Retinal pigment epithelial cell (primary cell): Measurements from ENCODE around the gene CNP.

ENCODE experiments used
- DNase-seq: peaks from one replicate; pipeline ENCODE4 v3.0.0-alpha.2; 2010; ENCODE audit warnings: low read depth
- H3K4me3 ChIP-seq: 2 replicates; pipeline ENCODE4 v1.5.1; 2011; ENCODE audit warnings: mild to moderate bottlenecking, low read length, control low read depth, moderate library complexity
- CTCF ChIP-seq: conservative IDR thresholded peaks from 2 replicates; pipeline ENCODE4 v1.5.1; 2011; ENCODE audit warnings: low read depth, low read length, control low read depth, inconsistent platforms

CNP gene

DNA sequence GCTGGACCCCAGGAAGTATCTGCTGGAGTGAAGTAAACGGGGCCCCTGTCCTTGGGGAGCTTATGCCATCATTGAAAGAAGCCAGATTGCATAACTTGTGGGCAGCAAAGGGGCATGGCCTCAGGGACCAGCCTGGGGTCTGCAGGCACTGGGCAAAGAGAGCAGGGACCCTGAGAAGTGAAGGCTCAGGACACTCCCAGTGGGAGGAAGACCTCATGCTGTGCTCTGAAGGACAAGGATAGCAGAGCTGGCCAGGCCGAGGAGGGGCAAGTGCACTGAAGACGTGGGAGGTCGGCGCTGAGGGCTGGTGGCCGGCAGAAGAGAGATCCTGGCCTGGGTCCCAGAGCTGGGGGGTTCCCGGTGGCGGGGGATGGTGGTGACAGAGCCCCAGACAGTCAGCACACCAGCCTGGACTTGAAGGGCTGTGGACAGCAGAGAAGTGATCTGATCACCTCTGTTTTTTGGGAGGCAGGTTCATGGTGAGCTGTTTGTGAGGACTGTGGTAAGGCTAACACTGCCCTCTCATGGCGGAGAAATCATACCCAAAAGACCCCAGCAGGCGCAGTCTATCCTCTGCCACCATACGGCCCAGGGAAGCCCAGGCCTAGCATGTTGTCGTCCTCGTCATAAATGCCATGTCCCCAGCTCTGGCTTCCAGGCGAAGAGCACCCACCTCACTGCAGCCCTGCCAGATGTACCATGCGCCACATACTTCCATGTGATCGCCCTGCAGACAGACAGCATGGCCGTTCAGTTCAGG is 7.1 kb upstream of the CNP start:
- TF ChIP-seq CTCF: peak; percentile 50
- no peak overlapping the region for H3K4me3 ChIP-seq
- DNase-seq: no peak

GRCh38 chr17:41962111-41962510 is 4.5 kb upstream of the CNP start:
- no peak overlapping the region for H3K4me3 ChIP-seq
- TF ChIP-seq CTCF: no peak
- DNase-seq: no peak

DNA sequence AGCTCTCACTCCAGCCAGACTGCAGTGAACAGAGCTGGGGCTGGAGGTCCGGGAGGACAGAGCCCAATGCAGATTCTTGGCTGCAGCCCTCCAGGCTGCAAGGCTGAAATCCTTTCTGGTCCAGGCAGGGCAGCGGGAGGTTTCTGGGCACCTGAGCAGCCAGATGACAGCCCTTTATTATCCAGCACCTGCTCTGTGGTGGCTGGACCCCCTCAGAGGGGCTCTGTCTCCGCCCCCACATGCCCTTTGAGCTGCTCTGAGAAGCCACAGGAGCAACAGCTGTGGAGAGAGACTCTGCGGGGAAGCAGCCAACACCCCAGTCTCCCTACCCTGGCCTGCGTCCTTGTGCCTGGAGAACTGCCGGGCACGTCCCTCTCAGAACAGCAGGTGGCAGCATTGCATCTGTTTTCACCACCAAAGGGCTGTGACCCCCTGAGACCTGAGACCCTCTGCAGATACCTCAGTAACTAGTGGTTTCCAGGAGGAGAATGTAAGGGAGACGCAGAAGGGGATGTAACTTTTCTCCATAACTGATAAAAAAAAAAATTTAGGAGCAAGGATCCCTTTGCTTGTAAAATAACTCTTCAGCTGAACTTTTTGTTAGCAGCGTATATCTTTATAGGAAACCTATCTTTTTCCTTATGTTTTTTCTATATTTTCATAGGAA is 3.7 kb upstream of the CNP start:
- H3K4me3 ChIP-seq: no peak overlapping the region
- peak; percentile 92 for TF ChIP-seq CTCF
- no peak for DNase-seq

GRCh38 chr17:41965694-41966462 is 717 bp upstream of the CNP start:
- peak overlapping the region; percentile 54 for H3K4me3 ChIP-seq
- no peak for DNase-seq
- no peak for TF ChIP-seq CTCF

- DNase-seq: no peak
- no peak for TF ChIP-seq CTCF
- H3K4me3 ChIP-seq: peak overlapping the region; percentile 90
Observed at GRCh38 chr17:41967141-41967920, 736 bp downstream of the CNP start.

- DNase-seq: no peak
- peak overlapping the region; percentile 90 for H3K4me3 ChIP-seq
- no peak for TF ChIP-seq CTCF
Observed at GRCh38 chr17:41967921-41968578, 1.5 kb downstream of the CNP start.
